Activated CD4-positive, alpha-beta memory T cell treated with anti-CD3 and anti-CD28 coated beads, Interleukin-2, amount 10 ng/mL, durations not matched to agents 7 days and 5 days (primary cell): ENCODE measurements around the gene MID1. TPM values are rescaled to one million over a fixed set of nuclear protein-coding genes. Genes with fewer than 3 reads are reported as not detected.

Experiments
- CTCF ChIA-PET: fragments of 350-600 bp; sonication (Branson Sonifier 250); formaldehyde crosslinking; loops from one replicate; lab custom pipeline; 2021; ENCODE audit warnings: antibody characterized with exemption, inconsistent platforms; lab: Charles Lee
- POLR2A ChIA-PET: fragments of 350-600 bp; sonication (Branson Sonifier 250); formaldehyde crosslinking; loops from one replicate; lab custom pipeline; 2021; ENCODE audit warnings: antibody characterized with exemption; lab: Charles Lee
- DNase-seq: peaks from one replicate; pipeline ENCODE4 v3.0.0-alpha.2; 2020
- H3K27ac Mint-ChIP-seq: one replicate; pipeline ENCODE4 v1.8.0; 2021; ENCODE audit warnings: mild to moderate bottlenecking, mixed read lengths
- H3K27me3 Mint-ChIP-seq: one replicate; pipeline ENCODE4 v1.8.0; 2021; ENCODE audit warnings: mixed read lengths
- H3K36me3 Mint-ChIP-seq: one replicate; pipeline ENCODE4 v1.8.0; 2021; ENCODE audit warnings: low read depth, mixed read lengths
- H3K4me1 Mint-ChIP-seq: one replicate; pipeline ENCODE4 v1.8.0; 2021; ENCODE audit warnings: mixed read lengths
- H3K4me3 Mint-ChIP-seq: one replicate; pipeline ENCODE4 v1.8.0; 2021; ENCODE audit warnings: mild to moderate bottlenecking, mixed read lengths
- H3K9me3 Mint-ChIP-seq: one replicate; pipeline ENCODE4 v1.8.0; 2021; ENCODE audit warnings: mixed read lengths
- total RNA-seq, 2 experiments: library from RNA; stranded (reverse); gene quantifications; one replicate each; pipeline ENCODE4 v1.2.3, GENCODE V29; 2021

MID1 gene
- total RNA-seq, 2 experiments from 2014 or later = 0.08 TPM; not detected in 1

GRCh38 chrX:10633722-10634121, 13.3 kb upstream of the MID1 start:
- ChIA-PET POLR2A (no interaction called here), CTCF (no interaction called here)
- Mint-ChIP-seq H3K4me1 (no peaks in the 10 kb centered on the region), H3K36me3 (no peaks in the 10 kb centered on the region), H3K9me3 (no peaks in the 10 kb centered on the region), H3K4me3 (no peak overlapping the region), H3K27me3 (no peaks in the 10 kb centered on the region), H3K27ac (no peak overlapping the region)
- no peak for DNase-seq

DNA sequence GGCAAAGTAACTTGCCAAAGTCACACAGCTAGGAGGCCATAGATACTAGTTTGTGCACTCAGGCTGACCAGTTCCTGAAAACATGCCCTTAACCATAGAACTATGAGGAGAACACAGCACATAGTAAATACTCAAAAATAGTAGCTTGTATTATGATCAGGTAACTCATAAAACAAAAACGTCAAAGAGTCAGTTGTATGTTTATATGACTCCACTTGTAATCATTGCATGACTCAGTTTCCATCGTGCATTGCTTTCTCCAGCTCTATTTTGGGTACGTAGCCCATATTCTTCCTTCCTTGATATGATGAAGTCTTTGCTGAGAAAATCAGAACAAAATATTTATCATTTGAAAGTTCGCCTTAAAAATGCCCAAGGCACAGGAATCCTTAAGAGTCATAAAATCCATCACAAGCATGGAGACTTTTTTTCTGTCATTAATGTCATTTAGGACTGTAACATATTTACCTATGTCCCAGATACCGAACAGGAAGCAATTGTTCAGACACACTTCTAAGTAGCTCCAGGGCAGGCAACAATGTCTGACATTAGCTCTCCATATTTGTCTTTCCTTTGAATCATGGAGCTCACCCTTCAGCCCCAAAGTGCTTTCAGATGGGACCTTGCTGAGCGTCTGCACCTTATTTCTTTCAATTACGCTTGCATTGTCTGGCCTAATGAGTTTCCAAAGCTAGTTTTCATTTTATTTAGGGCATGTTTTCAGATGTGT, 11.2 kb upstream of the MID1 start:
- Mint-ChIP-seq H3K27me3 (no peaks in the 10 kb centered on the region), H3K4me1 (no peaks in the 10 kb centered on the region), H3K27ac (no peak overlapping the region), H3K9me3 (no peaks in the 10 kb centered on the region), H3K36me3 (no peaks in the 10 kb centered on the region), H3K4me3 (no peak overlapping the region)
- DNase-seq = no peak
- CTCF ChIA-PET = no interaction called here
- POLR2A ChIA-PET = no interaction called here

GRCh38 chrX:10630320-10630719, 9.9 kb upstream of the MID1 start:
- H3K4me3 Mint-ChIP-seq = no peak overlapping the region
- H3K4me1 Mint-ChIP-seq = no peaks in the 10 kb centered on the region
- no peaks in the 10 kb centered on the region for H3K36me3 Mint-ChIP-seq
- POLR2A ChIA-PET = no interaction called here
- no peaks in the 10 kb centered on the region for H3K27me3 Mint-ChIP-seq
- no peak for DNase-seq
- H3K27ac Mint-ChIP-seq = no peak overlapping the region
- H3K9me3 Mint-ChIP-seq = no peaks in the 10 kb centered on the region
- CTCF ChIA-PET = no interaction called here

DNA sequence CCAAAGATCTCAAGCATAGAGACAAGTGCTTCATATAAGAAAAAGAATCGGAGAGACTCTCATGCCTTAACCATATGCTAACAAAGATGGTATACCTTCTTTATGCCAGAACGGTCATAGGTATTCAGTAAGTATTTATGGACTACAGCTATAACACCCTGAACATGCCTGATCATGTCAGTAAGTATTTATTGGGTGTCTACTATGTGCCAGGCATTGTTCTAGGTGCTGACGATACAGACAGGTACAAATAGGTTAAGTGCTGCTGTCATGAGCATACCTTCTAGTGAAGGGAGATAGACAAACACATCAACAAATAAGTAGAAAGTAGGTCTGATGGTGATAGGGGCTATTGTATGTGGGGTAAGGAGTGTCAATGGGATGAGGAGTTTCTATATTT, 9.5 kb upstream of the MID1 start:
- no peak for DNase-seq
- Mint-ChIP-seq H3K4me1 (no peaks in the 10 kb centered on the region), H3K9me3 (no peaks in the 10 kb centered on the region), H3K27ac (no peak overlapping the region), H3K4me3 (no peak overlapping the region), H3K36me3 (no peaks in the 10 kb centered on the region), H3K27me3 (no peaks in the 10 kb centered on the region)
- ChIA-PET POLR2A (no interaction called here), CTCF (no interaction called here)

- Mint-ChIP-seq H3K4me3 (no peak overlapping the region), H3K9me3 (no peaks in the 10 kb centered on the region), H3K27ac (no peak overlapping the region), H3K4me1 (no peaks in the 10 kb centered on the region), H3K36me3 (no peaks in the 10 kb centered on the region), H3K27me3 (no peaks in the 10 kb centered on the region)
- CTCF ChIA-PET = no interaction called here
- no peak for DNase-seq
- POLR2A ChIA-PET = no interaction called here
Observed at GRCh38 chrX:10628906-10629305, 8.5 kb upstream of the MID1 start.

DNA sequence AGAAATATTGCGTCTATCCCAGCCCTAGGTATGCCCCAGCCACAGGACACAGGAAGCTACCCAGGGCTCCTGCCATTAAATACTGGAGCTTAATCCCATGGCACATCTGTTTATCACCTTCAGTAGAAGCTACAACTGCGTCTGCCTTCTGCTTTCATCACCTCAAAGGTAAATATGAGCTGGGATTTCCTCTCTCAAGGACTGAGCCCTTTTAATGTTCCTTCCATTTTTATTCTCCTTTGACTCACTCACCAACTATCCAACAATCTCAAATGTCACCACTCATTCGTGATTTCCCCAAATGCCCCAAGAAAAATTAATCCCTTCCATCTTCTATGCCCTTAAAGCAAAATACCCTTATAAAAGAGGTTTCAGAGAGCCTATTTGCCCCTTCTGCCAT, 1.8 kb upstream of the MID1 start:
- Mint-ChIP-seq H3K36me3 (no peaks in the 10 kb centered on the region), H3K4me1 (no peaks in the 10 kb centered on the region), H3K4me3 (no peak overlapping the region), H3K27ac (no peak overlapping the region), H3K9me3 (no peaks in the 10 kb centered on the region), H3K27me3 (peaks cover 22% of the 10 kb centered on the region)
- ChIA-PET CTCF (no interaction called here), POLR2A (no interaction called here)
- DNase-seq = no peak

GRCh38 chrX:10619425-10620046, 849 bp downstream of the MID1 start:
- Mint-ChIP-seq H3K9me3 (no peaks in the 10 kb centered on the region), H3K27me3 (peaks cover 27% of the 10 kb centered on the region), H3K27ac (no peak overlapping the region), H3K36me3 (no peaks in the 10 kb centered on the region), H3K4me1 (no peaks in the 10 kb centered on the region), H3K4me3 (no peak overlapping the region)
- CTCF ChIA-PET = interaction anchor here (2.4 kb wide), 1 partner anchor 429 kb away, joined by 8 read pairs; no protein-coding TSS in a partner anchor
- no peak for DNase-seq
- POLR2A ChIA-PET = no interaction called here

- Mint-ChIP-seq H3K4me1 (no peaks in the 10 kb centered on the region), H3K36me3 (no peaks in the 10 kb centered on the region), H3K4me3 (no peak overlapping the region), H3K27me3 (peaks cover 27% of the 10 kb centered on the region), H3K27ac (no peak overlapping the region), H3K9me3 (no peaks in the 10 kb centered on the region)
- CTCF ChIA-PET = interaction anchor here (2.4 kb wide), 1 partner anchor 429 kb away, joined by 8 read pairs; no protein-coding TSS in a partner anchor
- POLR2A ChIA-PET = no interaction called here
- DNase-seq = no peak
Observed at GRCh38 chrX:10618961-10619360, 1.4 kb downstream of the MID1 start.

GRCh38 chrX:10617999-10618351, 2.4 kb downstream of the MID1 start:
- Mint-ChIP-seq H3K27me3 (peaks cover 27% of the 10 kb centered on the region), H3K4me1 (no peaks in the 10 kb centered on the region), H3K36me3 (no peaks in the 10 kb centered on the region), H3K9me3 (no peaks in the 10 kb centered on the region), H3K4me3 (no peak overlapping the region), H3K27ac (no peak overlapping the region)
- no peak for DNase-seq
- ChIA-PET POLR2A (no interaction called here), CTCF (interaction anchor here (2.4 kb wide), 1 partner anchor 428 kb away, joined by 8 read pairs; no protein-coding TSS in a partner anchor)

DNA sequence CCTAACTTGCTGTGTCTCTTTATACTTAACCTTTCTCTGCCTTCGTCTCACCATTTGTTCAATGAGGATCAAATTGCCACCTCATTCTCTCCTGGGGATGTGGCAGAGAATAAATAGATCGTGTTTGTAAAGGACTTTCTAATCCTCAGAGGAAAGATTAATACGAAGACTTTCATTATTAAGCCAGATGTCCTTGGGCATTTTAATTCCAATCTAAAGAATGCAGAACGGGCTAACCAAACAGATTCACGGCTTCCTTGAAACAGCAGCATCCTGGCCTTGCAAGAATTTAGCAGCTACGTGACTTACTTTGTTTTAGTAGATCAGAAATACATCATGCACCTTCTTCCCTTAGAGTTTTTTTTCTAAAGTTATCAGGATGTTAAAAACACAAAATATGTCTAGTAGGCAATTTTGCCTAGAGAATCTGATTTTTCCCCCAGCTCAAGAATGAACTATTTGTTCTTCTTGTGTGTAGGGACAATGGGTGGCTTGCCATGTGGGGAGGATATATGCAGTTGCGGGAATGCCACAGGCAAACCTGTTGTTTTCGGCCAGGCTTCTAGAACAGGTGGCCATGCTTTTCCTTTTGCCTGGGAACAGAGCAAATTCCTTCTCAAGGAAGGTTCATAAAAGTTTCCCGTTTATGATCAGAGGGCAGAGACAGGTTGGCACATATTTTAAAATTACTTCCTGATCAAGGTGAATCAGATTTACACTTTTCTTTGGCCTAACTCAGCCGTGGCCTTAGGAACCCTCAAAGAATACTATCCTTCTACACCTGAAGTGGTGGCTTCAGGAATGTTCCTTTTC, 3.0 kb downstream of the MID1 start:
- Mint-ChIP-seq H3K27me3 (peaks cover 26% of the 10 kb centered on the region), H3K36me3 (no peaks in the 10 kb centered on the region), H3K27ac (no peak overlapping the region), H3K9me3 (no peaks in the 10 kb centered on the region), H3K4me3 (no peak overlapping the region), H3K4me1 (no peaks in the 10 kb centered on the region)
- ChIA-PET CTCF (interaction anchor here (2.4 kb wide), 1 partner anchor 427 kb away, joined by 8 read pairs; no protein-coding TSS in a partner anchor), POLR2A (no interaction called here)
- no peak for DNase-seq

- no peaks in the 10 kb centered on the region for H3K36me3 Mint-ChIP-seq
- H3K27ac Mint-ChIP-seq = no peak overlapping the region
- no peak for DNase-seq
- ChIA-PET POLR2A (no interaction called here), CTCF (no interaction called here)
- H3K27me3 Mint-ChIP-seq = peaks cover 24% of the 10 kb centered on the region
- no peak overlapping the region for H3K4me3 Mint-ChIP-seq
- no peaks in the 10 kb centered on the region for H3K9me3 Mint-ChIP-seq
- H3K4me1 Mint-ChIP-seq = no peaks in the 10 kb centered on the region
Observed at GRCh38 chrX:10615931-10616774, 4.2 kb downstream of the MID1 start.

DNA sequence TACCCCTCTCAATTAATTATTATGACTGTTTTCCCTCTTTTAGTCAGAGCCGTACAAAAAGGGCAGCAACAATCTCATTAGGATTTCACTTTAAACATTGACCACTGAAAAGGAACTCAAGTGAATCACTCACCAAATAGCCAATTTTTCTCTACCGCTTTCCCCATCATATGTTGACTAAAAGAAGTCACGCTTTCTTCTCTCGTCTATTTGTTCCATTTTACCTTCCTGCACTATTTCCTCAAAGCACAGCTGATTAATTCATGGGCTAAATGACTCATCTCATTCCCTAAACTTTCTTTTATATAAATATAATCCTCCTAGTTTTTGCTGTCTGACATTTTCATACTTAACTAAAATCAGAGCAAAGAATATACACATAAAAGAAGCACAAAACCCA, 8.2 kb downstream of the MID1 start:
- no peak overlapping the region for H3K4me3 Mint-ChIP-seq
- no peak overlapping the region for H3K27ac Mint-ChIP-seq
- no peaks in the 10 kb centered on the region for H3K4me1 Mint-ChIP-seq
- peaks cover 4% of the 10 kb centered on the region for H3K27me3 Mint-ChIP-seq
- DNase-seq = no peak
- H3K9me3 Mint-ChIP-seq = no peaks in the 10 kb centered on the region
- POLR2A ChIA-PET = no interaction called here
- CTCF ChIA-PET = no interaction called here
- H3K36me3 Mint-ChIP-seq = no peaks in the 10 kb centered on the region
